Activated naive CD4-positive, alpha-beta T cell treated with anti-CD3 and anti-CD28 coated beads for 36 hours (primary cell): ENCODE data around the gene KCNJ6. TPM values are rescaled to one million over a fixed set of nuclear protein-coding genes. Genes with fewer than 3 reads are reported as not detected.

Experiments used
- CTCF ChIA-PET: fragments of 350-600 bp; sonication (Branson Sonifier 250); formaldehyde crosslinking; loops from one replicate; lab custom pipeline; 2021; ENCODE audit warnings: antibody characterized with exemption; lab: Charles Lee
- DNase-seq: peaks from one replicate; pipeline ENCODE4 v3.0.0-alpha.2; 2020
- H3K27ac Mint-ChIP-seq: one replicate; pipeline ENCODE4 v1.8.0; 2021; ENCODE audit warnings: mild to moderate bottlenecking, mixed read lengths
- H3K27me3 Mint-ChIP-seq: one replicate; pipeline ENCODE4 v1.8.0; 2021; ENCODE audit warnings: low read depth, mixed read lengths
- H3K36me3 Mint-ChIP-seq: one replicate; pipeline ENCODE4 v1.8.0; 2021; ENCODE audit warnings: low read depth, mixed read lengths
- H3K4me1 Mint-ChIP-seq: one replicate; pipeline ENCODE4 v1.8.0; 2021; ENCODE audit warnings: low read depth, mixed read lengths
- H3K4me3 Mint-ChIP-seq: one replicate; pipeline ENCODE4 v1.8.0; 2021; ENCODE audit warnings: mild to moderate bottlenecking, moderate library complexity, mixed read lengths
- H3K9me3 Mint-ChIP-seq: one replicate; pipeline ENCODE4 v1.8.0; 2021; ENCODE audit warnings: mixed read lengths
- intact Hi-C: fragments of 100-400 bp; cut with micrococcal nuclease; formaldehyde crosslinking; loops from one replicate; pipeline ENCODE4 v1.15.1; 2023
- total RNA-seq, 2 experiments: library from RNA; stranded (reverse); gene quantifications; one replicate each; pipeline ENCODE4 v1.2.3, GENCODE V29; 2021

The KCNJ6 gene
- total RNA-seq, 2 experiments from 2014 or later: not detected

DNA sequence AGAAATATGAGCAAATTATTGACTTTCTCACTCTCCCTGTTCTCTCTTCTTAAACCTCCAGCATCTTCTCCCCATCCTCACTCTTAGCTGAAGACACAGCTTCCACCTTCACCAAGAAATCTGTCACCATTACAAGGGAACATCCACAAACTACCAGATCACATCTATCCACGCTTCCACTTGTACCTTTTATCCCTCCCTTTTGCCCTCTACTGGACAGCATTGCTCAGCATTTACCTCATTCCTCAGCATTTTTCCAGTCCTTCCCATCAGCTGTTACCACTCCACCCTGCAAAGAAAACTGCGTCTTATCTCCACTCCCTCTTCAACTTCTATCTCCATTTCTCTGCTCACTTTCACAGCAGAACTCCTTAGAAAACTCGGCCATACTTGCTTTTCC is 42.6 kb downstream of the KCNJ6 start:
- CTCF ChIA-PET: no interaction called here
- no peak overlapping the region for H3K4me3 Mint-ChIP-seq

GRCh38 chr21:37871121-37871862 is 45.0 kb downstream of the KCNJ6 start:
- H3K27ac Mint-ChIP-seq: no peak overlapping the region
- no peaks in the 10 kb centered on the region for H3K9me3 Mint-ChIP-seq
- no peaks in the 10 kb centered on the region for H3K4me1 Mint-ChIP-seq
- no peaks in the 10 kb centered on the region for H3K36me3 Mint-ChIP-seq
- intact Hi-C loops: no loop called here
- H3K4me3 Mint-ChIP-seq: no peak overlapping the region
- CTCF ChIA-PET: interaction anchor here (0.6 kb wide), 1 partner anchor 12 kb away, joined by 4 read pairs; no protein-coding TSS in a partner anchor
- peaks cover 5% of the 10 kb centered on the region for H3K27me3 Mint-ChIP-seq
- no peak for DNase-seq

More for the DNA sequence above, 42.6 kb downstream of the KCNJ6 start:
- no peaks in the 10 kb centered on the region for H3K36me3 Mint-ChIP-seq
- DNase-seq: no peak
- intact Hi-C loops: no loop called here
- H3K27ac Mint-ChIP-seq: no peak overlapping the region
- H3K9me3 Mint-ChIP-seq: no peaks in the 10 kb centered on the region
- peaks cover 3% of the 10 kb centered on the region for H3K27me3 Mint-ChIP-seq
- H3K4me1 Mint-ChIP-seq: peaks cover 6% of the 10 kb centered on the region

- H3K36me3 Mint-ChIP-seq: no peaks in the 10 kb centered on the region
- H3K27me3 Mint-ChIP-seq: peaks cover 7% of the 10 kb centered on the region
- H3K9me3 Mint-ChIP-seq: no peaks in the 10 kb centered on the region
- CTCF ChIA-PET: interaction anchor here (0.7 kb wide), 1 partner anchor 293 kb away, joined by 3 read pairs; no protein-coding TSS in a partner anchor
- intact Hi-C loops: no loop called here
- H3K4me1 Mint-ChIP-seq: no peaks in the 10 kb centered on the region
- no peak overlapping the region for H3K27ac Mint-ChIP-seq
- no peak overlapping the region for H3K4me3 Mint-ChIP-seq
- DNase-seq: no peak
These were observed 46.0 kb downstream of the KCNJ6 start for GRCh38 chr21:37870221-37870620.

DNA sequence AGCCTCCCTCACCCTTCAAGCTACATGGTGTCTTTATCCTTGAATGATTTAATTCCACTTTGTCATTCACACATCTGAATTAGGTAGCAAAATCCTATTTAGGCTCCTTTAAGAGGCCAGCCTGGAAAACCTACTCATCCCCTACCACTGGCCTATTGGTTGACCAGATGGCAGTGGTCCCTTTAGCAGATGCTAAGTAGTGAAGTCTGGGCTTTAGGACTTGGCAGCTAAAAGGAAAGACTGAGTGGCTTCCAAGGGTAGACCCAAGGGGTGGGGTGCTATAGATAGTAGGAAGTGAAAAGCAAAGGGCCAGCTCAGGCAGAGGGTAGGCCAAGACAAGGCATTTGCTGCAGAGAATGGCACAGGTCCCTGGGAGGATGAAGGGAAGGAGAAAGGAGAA is 46.6 kb downstream of the KCNJ6 start:
- CTCF ChIA-PET: interaction anchor here (0.7 kb wide), 1 partner anchor 293 kb away, joined by 3 read pairs; no protein-coding TSS in a partner anchor
- intact Hi-C loops: no loop called here
- H3K27ac Mint-ChIP-seq: no peak overlapping the region
- H3K4me3 Mint-ChIP-seq: no peak overlapping the region
- no peaks in the 10 kb centered on the region for H3K36me3 Mint-ChIP-seq
- no peaks in the 10 kb centered on the region for H3K9me3 Mint-ChIP-seq
- no peaks in the 10 kb centered on the region for H3K4me1 Mint-ChIP-seq
- peaks cover 7% of the 10 kb centered on the region for H3K27me3 Mint-ChIP-seq
- DNase-seq: no peak

DNA sequence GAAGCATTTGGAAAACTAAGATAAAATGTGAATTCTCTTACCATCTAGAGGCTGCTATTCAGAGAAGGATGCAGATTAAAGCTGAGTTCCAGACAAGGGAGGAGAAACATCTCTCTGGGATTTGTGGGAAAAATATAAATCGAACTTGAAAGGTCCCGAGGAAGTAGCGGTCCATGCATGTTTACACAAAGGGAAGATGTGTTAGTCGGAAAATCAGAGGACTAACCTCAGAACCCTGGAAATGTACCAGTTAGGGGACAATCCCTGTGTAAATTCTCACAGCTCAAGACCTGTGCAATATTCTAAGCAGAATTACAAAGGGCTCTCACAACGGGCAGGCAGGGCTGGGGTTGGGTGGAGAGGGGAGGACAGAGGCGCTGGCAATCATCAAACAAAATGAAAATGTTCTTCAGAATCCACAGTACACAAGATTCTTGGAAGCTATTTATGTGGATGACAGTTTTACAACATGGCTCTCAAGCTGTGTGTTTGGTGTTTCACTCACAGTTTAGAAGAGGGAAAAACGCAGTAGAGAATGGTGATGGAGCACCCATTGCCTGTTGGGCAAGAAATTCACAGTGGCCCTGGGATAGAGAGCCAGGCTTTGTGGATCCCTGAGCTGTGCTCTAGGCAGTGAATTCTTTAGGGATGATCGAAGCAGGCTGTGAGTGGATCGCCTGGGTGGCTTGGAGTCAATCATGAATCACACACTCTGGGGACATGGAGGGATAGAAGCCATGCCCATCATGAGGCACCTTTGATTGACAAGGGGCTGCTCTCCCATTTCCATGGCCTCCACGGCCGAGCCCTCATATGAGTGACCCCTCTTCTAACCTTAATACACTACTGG is 47.6 kb downstream of the KCNJ6 start:
- H3K36me3 Mint-ChIP-seq: no peaks in the 10 kb centered on the region
- peaks cover 7% of the 10 kb centered on the region for H3K27me3 Mint-ChIP-seq
- CTCF ChIA-PET: no interaction called here

DNA sequence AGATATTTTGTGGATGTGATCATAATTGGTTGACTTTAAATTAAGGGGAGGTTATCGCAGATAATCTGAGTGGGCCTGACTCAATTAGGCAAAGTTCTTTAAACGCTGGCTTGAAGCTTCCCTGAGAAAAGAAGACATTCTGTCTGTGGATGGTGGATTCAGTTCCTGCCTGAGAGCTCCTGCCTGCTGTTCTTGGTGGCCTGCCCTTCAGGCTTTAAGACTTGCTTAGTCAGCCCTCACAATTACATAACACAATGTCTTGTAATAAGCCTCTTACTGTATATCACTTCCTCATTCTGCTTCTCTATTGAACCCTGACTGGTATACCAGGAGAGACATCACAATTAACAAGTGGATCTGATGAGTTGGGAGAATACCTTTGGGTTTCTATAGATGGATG is 50.2 kb downstream of the KCNJ6 start:
- intact Hi-C loops: no loop called here
- H3K9me3 Mint-ChIP-seq: no peaks in the 10 kb centered on the region
- H3K36me3 Mint-ChIP-seq: no peaks in the 10 kb centered on the region

More for the DNA sequence above, 47.6 kb downstream of the KCNJ6 start:
- no peak for DNase-seq
- H3K4me3 Mint-ChIP-seq: no peak overlapping the region
- no peak overlapping the region for H3K27ac Mint-ChIP-seq
- no peaks in the 10 kb centered on the region for H3K4me1 Mint-ChIP-seq
- intact Hi-C loops: no loop called here
- no peaks in the 10 kb centered on the region for H3K9me3 Mint-ChIP-seq

GRCh38 chr21:37865156-37865555 is 51.1 kb downstream of the KCNJ6 start:
- Mint-ChIP-seq H3K36me3 (no peaks in the 10 kb centered on the region), H3K27ac (no peak overlapping the region), H3K4me1 (no peaks in the 10 kb centered on the region), H3K4me3 (no peak overlapping the region), H3K9me3 (no peaks in the 10 kb centered on the region), H3K27me3 (peaks cover 10% of the 10 kb centered on the region)
- intact Hi-C loops: no loop called here
- CTCF ChIA-PET: no interaction called here
- DNase-seq: no peak

More for the DNA sequence above, 50.2 kb downstream of the KCNJ6 start:
- Mint-ChIP-seq H3K4me3 (no peak overlapping the region), H3K4me1 (no peaks in the 10 kb centered on the region), H3K27ac (no peak overlapping the region), H3K27me3 (peaks cover 7% of the 10 kb centered on the region)
- CTCF ChIA-PET: no interaction called here
- DNase-seq: no peak

GRCh38 chr21:37863842-37864241 is 52.4 kb downstream of the KCNJ6 start:
- DNase-seq: no peak
- Mint-ChIP-seq H3K27ac (no peak overlapping the region), H3K36me3 (no peaks in the 10 kb centered on the region), H3K27me3 (peaks cover 10% of the 10 kb centered on the region), H3K4me1 (no peaks in the 10 kb centered on the region), H3K4me3 (no peak overlapping the region), H3K9me3 (no peaks in the 10 kb centered on the region)
- intact Hi-C loops: no loop called here
- CTCF ChIA-PET: interaction anchor here (0.6 kb wide), 1 partner anchor 265 kb away, joined by 3 read pairs; no protein-coding TSS in a partner anchor

GRCh38 chr21:37862536-37862935 is 53.7 kb downstream of the KCNJ6 start:
- Mint-ChIP-seq H3K36me3 (no peaks in the 10 kb centered on the region), H3K27ac (no peak overlapping the region), H3K4me3 (no peak overlapping the region), H3K4me1 (no peaks in the 10 kb centered on the region), H3K9me3 (no peaks in the 10 kb centered on the region), H3K27me3 (peaks cover 6% of the 10 kb centered on the region)
- intact Hi-C loops: no loop called here
- DNase-seq: no peak
- CTCF ChIA-PET: no interaction called here

- H3K36me3 Mint-ChIP-seq: no peaks in the 10 kb centered on the region
- peaks cover 5% of the 10 kb centered on the region for H3K27me3 Mint-ChIP-seq
- no peak for DNase-seq
- H3K4me1 Mint-ChIP-seq: no peaks in the 10 kb centered on the region
- H3K27ac Mint-ChIP-seq: no peak overlapping the region
- CTCF ChIA-PET: no interaction called here
- intact Hi-C loops: no loop called here
- no peak overlapping the region for H3K4me3 Mint-ChIP-seq
- H3K9me3 Mint-ChIP-seq: no peaks in the 10 kb centered on the region
These were observed 54.7 kb downstream of the KCNJ6 start for GRCh38 chr21:37861561-37861960.

- H3K27me3 Mint-ChIP-seq: peaks cover 7% of the 10 kb centered on the region
- no peak overlapping the region for H3K27ac Mint-ChIP-seq
- no peaks in the 10 kb centered on the region for H3K4me1 Mint-ChIP-seq
- no peaks in the 10 kb centered on the region for H3K36me3 Mint-ChIP-seq
- intact Hi-C loops: no loop called here
- CTCF ChIA-PET: no interaction called here
- DNase-seq: no peak
- H3K9me3 Mint-ChIP-seq: no peaks in the 10 kb centered on the region
- H3K4me3 Mint-ChIP-seq: no peak overlapping the region
These were observed 55.8 kb downstream of the KCNJ6 start for GRCh38 chr21:37860416-37860815.

- Mint-ChIP-seq H3K4me3 (no peak overlapping the region), H3K9me3 (peaks cover 4% of the 10 kb centered on the region), H3K4me1 (no peaks in the 10 kb centered on the region), H3K27ac (no peak overlapping the region), H3K36me3 (no peaks in the 10 kb centered on the region), H3K27me3 (peaks cover 9% of the 10 kb centered on the region)
- no peak for DNase-seq
- intact Hi-C loops: no loop called here
- CTCF ChIA-PET: no interaction called here
These were observed 60.3 kb downstream of the KCNJ6 start for GRCh38 chr21:37855647-37856625.
